Amygdala (tissue), 56 donors: ENCODE results near the gene FAM53C.

ENCODE experiments used
- DNase-seq, 56 donors: peaks; one replicate each; lab custom pipeline; 2025; lab: John Stamatoyannopoulos, UW

FAM53C gene

DNA sequence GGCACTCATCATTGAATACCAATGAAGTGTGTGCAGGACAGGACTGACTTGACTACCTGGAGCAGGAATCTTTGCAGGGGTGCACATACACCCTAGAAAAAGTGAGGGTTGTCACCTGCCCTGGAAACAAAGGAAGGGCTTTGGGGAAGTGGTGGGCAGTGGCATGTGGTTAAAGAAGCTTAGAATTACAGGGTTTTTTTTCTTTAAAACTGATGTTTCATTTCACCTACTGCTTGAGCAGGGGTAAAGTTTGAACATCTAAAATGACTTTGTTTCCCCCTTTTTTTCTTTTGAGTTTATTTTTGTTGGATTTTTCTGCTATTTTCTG, 12.5 kb downstream of the FAM53C start:
- no peak for DNase-seq

DNA sequence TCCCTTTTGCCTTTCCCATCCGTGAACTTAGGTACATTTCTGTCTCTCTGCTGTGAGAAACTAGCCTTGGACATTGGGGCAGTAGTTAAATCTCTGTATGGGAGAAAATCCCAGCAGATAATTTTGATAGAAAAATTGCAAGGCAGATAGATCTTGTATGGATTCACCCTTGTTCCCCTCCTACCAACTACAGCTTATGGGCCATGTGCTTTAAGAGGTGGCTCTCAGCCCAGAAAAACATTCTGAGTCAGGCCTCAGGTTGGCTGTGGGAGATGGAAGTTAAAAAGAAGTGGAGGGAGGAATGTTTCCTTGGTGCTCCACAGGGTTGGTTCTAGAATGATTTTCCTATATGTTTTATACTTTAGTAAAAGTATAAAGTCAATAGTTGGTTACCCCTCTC, 13.0 kb downstream of the FAM53C start:
- DNase-seq: no peak

DNA sequence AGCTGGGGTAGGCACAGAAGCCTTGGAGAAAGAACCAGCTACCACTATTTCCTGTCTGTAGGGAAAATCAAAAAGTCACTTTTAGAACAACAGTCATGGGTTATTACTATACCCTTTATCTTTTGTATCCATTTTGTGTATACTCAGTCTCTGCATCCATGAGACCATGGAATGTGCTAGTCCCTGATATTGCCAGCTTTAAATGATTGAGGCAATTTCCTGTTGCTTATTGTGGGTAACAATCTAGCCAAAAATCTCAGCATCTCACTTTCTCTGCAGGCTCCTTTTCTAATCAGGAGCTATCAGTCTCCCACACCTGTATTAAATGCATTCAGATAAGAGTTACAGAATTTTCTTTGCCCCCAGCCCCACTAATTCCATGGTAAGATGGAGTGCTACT, 13.5 kb downstream of the FAM53C start:
- DNase-seq: no peak

DNA sequence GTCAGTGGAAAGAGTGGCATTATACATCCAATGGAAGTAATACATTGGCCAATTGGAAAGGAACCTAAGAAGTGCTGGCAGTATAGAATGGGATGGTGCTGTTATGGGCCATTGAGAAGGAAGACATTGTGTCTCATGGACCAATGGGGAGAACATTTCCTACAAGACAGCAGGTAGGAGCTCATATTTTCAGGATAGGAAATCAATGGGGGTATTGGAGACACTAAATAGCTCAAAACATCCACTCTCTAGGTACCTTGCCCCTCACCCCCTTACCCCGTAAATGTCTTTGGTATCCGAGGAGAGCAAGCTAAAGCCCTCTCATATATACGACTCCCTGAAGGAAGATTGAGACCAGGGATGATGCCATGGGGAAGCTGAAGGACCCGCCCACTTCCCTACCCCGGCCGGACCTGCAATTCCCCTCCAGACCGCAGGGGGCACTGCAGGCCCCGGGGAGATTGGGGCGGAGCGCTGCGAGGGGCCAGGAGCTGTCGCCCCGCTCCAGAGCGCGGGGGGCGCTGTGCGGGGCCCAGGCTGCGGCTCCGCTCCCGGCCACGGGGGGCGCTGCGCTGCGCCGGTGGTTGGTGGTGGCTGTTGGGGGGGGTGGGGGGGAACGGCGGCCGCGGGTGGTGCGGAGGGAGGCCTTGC, 14.1 kb downstream of the FAM53C start, which contains the start of gene KDM3B:
TSS of gene KDM3B (plus strand) at position 615 of the 651 bp plus-strand sequence. CDS start 111 bp downstream, outside the sequence.
- peak in 44 of 56 donors; percentile 14 to 86 (median 62) for DNase-seq

DNA sequence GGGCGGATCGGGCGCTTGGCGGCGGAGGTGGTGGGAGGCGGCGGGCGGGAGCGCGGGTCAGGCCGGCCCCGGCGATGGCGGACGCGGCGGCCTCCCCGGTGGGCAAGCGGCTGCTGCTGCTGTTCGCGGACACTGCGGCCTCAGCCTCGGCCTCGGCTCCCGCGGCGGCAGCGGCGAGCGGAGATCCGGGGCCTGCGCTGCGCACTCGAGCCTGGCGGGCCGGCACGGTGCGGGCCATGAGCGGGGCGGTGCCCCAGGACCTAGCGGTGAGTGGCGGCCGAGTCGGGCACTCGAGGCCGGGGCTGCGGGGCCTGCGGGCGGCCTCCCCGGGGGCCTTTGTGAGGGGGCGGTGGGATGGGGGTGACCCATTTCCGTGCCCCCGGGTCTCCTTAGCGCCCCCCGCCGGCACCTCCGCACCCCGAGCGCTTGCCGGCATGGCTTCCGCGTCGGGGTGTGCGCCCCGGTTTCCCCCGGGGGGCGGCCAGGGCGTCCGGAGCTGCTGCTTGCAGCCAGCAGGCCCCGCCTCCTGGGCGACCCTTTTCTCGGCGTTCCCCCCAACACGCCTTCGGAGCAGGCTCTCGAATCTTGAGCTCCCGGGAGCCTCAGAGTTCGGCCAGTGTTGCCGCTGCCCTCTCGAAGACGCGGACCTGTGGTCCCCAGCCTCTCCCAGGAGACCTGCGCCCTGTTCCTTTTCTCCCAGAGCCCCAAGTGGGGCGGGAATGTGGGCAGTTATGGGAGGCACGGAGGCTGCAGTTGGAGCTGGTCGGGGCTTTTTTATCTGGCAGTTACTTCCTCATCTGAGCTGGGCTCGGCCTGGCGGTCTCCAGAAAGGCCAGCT, 14.9 kb downstream of the FAM53C start:
- peak in 46 of 56 donors; percentile 24 to 77 (median 59) for DNase-seq

DNA sequence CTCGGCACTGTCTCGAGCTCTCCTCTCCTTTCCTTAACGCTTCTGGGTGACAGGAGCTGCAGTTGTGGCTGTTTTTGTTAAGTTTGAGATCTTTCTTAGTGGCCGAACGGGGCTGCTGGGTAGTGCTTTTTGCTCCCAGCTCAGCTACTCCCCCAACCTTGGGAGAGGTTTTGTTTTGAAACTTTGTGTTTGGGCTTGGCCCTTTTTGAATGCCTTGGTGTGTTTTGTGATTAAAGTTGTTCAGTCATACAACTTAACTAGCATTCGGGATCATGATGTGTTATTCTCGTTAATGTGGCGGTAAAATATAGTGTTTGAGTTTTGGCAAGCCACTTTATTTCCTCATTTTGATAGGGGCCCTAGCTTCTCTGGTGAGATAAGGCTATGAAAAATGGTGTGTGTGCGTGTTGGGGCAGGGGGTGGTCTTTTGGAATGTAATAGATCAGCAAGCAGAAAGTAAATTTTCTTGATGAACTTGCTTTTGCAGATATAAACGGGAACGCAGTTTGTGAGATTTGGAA, 15.6 kb downstream of the FAM53C start:
- DNase-seq: peak in 2 of 56 donors; percentile 42 to 46

DNA sequence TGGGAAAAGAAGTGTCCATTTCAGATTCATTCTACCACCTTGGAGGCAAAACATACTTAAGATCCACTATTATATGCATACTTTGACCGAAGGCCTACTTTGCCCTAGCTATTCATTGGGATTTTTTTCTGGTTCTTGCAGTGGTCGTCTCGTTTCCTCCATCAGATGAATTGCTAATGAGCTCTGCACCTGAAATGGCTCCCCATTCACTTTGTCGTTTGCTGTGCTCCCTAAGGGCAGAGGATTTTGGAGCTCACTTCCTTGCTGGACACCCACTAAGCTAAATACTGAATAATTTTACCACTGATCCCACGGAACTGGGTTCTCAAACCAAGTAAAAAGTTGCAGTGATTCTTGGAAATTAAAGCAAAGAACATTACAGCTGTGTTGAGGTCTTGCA, 16.3 kb downstream of the FAM53C start:
- DNase-seq: no peak

DNA sequence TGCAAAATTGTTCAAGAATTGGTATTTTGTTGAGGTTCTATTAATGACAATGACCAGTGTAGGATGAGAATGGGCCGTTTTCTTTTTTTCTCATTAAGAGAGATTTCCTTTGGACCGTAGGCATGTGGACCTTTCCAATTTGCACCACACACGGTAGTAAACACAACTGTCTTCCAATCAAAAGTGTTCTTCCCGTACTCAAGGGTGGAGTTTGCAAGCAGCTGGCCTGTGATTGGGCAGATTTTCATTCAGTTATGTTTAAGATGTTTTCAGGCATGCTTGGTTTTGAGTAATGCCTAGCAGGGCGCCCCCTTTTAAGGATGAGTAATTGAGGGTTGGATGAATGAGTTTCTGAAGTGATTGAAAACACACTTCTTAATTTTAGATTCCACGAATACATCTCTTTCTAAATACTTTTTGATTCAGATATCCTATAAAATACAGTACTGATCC, 16.9 kb downstream of the FAM53C start:
- peak in 20 of 56 donors; percentile 1 to 69 (median 14) for DNase-seq

DNA sequence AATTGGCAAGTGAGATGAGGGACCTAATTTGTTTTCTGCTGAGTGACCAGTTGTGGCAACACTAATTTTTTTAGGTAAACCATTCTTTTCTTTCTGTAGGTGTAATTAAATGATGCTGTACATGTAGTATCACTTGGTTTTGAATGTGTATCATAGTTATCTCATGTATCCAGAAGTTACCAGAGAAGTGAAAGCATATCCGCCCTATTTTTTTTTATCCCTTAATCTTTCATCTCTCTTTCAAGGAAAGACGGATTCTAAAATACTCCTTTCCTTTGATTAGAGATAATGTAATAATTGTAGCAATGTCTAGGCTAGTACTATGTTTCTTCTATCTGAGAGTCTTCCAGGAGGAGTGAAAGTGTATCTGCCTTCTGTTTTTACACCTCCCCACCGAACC, 21.6 kb downstream of the FAM53C start:
- DNase-seq: no peak

DNA sequence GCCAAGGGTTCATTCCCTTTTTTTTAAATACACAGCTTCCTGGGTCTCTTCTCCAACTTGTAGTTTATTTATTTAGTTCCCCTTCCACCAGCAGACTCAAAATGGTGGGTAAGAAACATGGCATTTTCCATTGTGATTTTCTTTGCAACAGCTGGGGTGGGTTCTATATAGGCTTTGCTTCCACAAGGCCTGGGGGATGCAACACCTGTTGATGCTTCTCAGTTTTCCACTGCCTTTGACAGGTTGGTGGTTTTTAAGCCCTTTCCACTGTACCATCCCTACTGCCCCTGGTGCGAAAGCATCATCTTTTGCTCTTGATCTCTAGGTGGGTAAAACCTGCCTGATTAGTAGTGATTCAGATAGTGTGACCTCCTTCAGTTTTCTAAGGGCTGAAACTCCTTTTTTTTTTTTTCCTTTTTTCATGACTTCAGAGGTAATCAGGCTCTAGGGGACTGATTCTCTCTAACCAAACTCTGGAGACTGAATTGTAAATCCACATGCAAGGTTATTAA, 22.9 kb downstream of the FAM53C start:
- no peak for DNase-seq

DNA sequence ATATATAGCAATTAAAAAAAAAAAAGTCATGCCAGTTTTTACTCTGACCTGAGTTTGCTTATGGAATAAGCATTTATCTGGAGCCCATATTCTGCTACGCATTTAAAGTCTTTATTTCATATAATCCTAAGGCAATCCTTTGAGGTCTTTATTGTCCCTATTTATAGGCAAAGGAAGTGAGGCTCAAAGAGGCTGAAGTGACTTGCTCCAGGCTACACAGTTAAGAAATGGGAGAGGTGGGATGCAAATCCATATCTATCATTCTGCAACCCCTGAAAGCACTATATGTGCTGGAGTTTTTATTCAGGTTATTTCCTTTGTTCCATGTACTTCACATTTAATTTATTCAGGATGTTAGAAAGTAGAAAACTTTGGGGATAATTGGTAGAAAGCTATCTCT, 26.5 kb downstream of the FAM53C start:
- DNase-seq: no peak

DNA sequence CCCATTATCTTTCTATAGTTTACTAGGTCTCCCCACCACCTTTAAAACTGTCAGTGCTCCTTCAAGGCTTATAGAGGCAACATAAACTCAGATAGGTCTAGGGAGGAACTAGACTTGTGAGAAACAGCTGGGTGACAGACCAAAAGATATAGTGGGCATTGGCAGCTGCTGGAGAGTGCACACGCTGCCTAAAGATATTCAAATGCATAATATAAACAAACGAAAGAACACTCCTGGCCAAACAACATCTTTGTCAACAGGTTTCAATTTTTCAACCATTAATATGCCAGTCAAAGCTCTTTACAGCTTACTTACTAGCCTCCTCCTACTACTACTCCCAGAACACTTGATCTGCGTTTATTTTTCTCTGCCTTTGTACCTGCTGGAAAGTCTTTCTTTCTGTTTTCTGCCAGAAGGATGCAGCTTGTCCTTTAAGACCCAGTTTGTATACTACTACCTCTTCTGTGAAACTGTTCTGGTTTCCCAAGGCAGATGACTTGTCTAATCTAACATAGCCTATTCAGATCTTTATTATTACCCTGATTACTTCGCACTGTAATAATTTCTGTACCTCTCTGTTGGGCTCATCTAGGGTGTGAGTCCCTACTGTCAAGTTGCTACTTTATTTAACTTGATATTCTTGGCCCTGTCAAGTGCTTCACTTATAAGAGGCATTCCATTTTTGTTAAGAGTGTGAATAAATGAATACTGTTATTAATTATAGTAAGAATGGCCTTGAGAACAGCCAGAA, 28.7 kb downstream of the FAM53C start:
- no peak for DNase-seq

DNA sequence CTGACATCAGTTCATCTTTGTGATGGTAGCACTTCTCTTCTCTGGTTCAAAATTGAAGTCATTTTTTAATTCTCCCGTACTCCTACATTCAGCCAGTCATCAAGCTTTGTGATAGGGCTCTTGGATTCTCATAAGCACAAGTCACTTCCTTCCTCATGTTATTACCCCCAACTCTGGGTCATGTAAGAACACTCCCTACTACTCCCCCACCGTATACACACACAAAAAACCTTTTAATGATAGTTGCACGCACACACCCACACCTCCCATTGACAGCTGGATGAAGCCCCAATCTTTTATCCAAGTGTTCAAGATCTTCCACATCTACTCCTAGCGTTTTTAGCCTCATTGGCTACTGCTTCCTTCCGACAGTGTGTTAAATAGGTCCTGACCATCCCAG, 31.2 kb downstream of the FAM53C start:
- DNase-seq: no peak

DNA sequence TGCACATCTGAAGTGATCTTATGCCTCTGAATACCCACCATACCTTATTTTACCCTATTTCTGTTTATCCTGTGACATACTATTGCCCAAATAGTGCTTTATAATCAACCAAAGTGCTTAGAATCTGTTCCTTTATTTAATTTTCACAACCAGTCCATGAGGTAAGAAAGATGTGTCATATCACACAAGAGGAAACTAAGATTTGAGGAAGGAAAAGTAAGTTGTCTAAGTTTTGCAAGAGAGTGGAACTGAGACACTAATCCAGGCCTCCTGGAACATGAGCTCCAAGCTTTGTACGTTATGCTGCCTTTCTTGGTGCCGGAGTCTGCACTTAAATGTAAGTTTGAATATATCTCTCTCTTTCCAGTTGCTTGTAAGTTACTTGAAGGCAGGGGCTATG, 31.6 kb downstream of the FAM53C start:
- no peak for DNase-seq

DNA sequence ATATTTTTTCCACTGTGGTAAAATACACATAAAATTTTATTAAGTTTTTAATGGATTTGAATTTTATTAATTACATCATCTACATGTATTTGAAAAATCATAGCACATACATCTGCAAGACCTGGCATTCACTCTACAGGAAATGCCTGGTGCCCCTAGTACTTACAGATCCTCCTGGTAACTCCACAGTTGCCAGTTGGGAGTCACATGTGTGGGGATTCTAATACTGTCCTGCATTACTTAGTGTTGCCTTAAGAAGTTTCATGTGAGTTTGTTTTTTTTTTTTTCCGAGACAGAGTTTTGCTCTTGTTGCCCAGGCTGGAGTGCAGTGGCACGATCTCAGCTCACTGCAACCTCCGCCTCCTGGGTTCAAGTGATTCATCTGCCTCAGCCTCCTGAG, 32.5 kb downstream of the FAM53C start:
- DNase-seq: no peak

DNA sequence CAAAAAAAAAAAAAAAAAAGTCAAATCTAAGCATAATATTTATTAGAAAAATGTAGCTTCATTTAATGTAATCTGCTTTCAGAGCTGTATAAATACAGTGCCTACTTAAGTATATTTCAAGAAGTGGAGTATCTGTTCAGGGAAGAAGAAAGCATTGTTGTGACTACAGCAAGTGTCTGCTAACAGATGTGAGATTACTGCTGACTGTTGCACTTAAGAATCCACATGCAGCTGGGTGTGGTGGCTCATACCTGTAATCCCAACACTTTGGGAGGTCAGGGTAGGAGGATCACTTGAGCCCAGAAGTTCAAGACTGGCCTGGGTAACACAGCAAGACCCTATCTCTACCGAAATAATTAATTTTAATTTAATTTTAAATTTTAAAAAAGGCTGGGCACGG, 33.4 kb downstream of the FAM53C start:
- DNase-seq: no peak

DNA sequence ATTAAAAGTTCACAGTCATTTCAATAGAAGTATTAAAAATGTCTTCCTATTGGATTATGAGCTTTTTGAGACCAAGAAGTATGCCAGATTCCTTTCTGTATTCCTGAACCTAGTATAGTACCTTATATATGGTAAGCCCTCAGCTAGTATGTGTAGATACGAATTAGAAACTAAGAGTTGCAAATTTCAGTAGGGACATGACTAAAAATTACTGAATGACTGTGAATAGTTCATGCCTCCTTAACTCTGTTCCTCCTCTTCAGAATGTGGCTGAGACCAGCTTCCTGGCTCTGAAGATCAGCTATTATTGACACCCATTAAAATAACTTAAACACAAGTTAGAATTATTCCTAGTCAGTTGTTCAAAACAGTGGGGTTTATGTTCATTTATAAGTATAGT, 34.2 kb downstream of the FAM53C start:
- no peak for DNase-seq

DNA sequence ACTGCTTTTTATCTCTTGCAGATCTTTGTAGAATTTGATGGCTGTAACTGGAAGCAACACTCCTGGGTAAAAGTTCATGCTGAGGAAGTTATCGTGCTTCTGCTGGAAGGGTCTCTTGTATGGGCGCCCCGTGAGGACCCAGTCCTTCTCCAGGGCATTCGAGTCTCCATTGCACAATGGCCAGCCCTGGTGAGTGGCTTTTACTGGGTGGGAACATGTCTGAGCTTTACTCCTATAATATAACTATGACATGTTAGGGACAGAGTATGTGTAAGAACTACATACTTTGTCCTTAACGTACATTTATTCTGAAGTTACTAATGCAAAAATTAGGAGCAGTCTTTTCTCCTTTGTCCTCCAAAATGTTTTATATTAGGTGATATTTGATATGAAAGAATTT, 34.6 kb downstream of the FAM53C start:
- DNase-seq: no peak

DNA sequence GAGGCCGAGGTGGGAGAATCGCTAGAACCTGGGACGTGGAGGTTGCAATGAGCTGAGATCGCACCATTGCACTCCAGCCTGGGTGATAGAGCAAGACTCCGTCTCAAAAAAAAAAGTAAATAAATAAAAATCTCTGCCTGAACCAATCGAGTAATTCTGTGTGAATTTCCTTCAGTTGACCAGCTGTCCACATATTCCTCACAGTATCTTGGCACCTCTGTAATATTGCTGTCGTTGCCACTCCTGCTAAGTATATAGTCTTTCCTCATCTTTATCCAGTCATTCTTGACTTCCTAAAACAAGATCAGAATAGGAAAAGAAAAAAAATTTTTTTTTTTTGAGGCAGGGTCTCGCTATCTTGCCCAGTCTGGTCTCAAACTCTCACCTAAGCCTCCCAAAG, 44.3 kb downstream of the FAM53C start:
- DNase-seq: no peak

DNA sequence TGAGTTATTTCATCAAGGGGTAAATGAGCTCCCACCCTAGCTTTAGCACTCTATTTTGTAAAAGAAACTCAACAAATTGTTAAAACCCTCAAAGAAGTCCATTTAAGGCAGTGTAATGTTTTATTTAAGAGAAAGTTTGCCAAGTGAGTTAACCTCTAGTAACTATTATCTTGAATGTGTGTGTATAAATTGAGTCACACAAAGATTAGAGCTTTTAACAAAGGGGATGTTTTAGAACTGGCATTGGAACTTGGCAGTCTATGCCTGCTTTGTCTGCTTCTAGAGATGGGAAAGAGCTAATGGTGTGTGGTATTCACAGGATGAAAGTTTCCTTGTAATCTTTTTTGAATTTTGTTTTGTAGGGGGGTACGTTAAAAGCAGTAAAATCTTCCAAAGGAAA, 47.6 kb downstream of the FAM53C start:
- DNase-seq: no peak

DNA sequence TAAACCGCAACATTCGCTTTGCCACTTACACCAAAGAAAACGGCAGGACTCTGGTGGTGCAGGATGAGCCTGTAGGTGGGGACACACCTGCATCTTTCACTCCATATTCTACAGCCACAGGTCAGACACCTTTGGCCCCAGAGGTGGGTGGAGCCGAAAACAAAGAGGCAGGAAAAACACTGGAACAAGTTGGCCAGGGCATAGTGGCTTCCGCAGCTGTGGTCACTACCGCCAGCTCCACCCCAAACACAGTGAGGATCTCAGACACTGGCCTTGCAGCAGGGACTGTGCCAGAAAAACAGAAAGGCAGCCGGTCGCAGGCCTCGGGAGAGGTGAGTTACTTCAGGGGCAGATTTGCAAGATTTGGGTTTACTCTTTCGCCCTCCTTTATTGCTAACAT, 48.2 kb downstream of the FAM53C start:
- peak in 19 of 56 donors; percentile 2 to 50 (median 11) for DNase-seq
